SK-N-SH (cell line): ENCODE data around the gene ACOT7. TPM values are rescaled to one million over a fixed set of nuclear protein-coding genes. Genes with fewer than 3 reads are reported as not detected.
A peak's percentile ranks its signal among the peaks of the same experiment; 100 is the strongest.

Experiments used
- CTCF ChIA-PET: fragments of 300-600, 350-600 bp; formaldehyde crosslinking; extraction: SDS; loops from one replicate; lab custom pipeline; 2021; lab: Yijun Ruan, JAX
- POLR2A ChIA-PET: fragments of 350-600 bp; sonication (Branson Sonifier 250); formaldehyde crosslinking; extraction: SDS; loops from one replicate; lab custom pipeline; 2020; ENCODE audit warnings: antibody characterized with exemption, inconsistent platforms; lab: Yijun Ruan, JAX
- DNase-seq: peaks from one replicate; pipeline ENCODE4 v3.0.0; 2012
- H2AFZ ChIP-seq: fragments of 200-600 bp; sonication (generic); 2 replicates; pipeline ENCODE4 v1.8.1; 2016; ENCODE audit warnings: antibody characterized with exemption, mild to moderate bottlenecking, low read depth
- H3F3A ChIP-seq: fragments of 200-600 bp; sonication (generic); replicated peaks from 2 replicates; pipeline ENCODE3; 2016; ENCODE audit warnings: antibody characterized with exemption, mild to moderate bottlenecking; ENCODE audit not compliant: insufficient read depth
- H3K27ac ChIP-seq, 2 experiments: fragments of 200-500 bp in 1 of 2; fragments of 200-600 bp in 1 of 2; sonication (Bioruptor generic) in 1 of 2; sonication (generic), shearing (Covaris generic) in 1 of 2; 2 replicates each; pipeline versions ENCODE4 v1.5.1 to v1.6.1; 2014 to 2016; ENCODE audit warnings: low read depth in 2 of 2, inconsistent platforms in 1 of 2, low read length in 1 of 2, mild to moderate bottlenecking in 1 of 2, mixed read lengths in 1 of 2
- H3K27me3 ChIP-seq: fragments of 200-600 bp; sonication (generic), shearing (Covaris generic); 2 replicates; pipeline ENCODE4 v1.6.1; 2016; ENCODE audit warnings: mixed run types; ENCODE audit not compliant: insufficient read depth
- H3K36me3 ChIP-seq, 2 experiments: fragments of 200-500 bp in 1 of 2; fragments of 200-600 bp in 1 of 2; sonication (Bioruptor generic) in 1 of 2; sonication (generic) in 1 of 2; replicated peaks in 1 of 2; 2 replicates each; pipeline versions ENCODE3 to v1.5.1; 2014 to 2016; ENCODE audit warnings: low read length in 1 of 2, mild to moderate bottlenecking in 1 of 2; ENCODE audit not compliant: insufficient read depth in 2 of 2, control insufficient read depth in 1 of 2
- H3K4me1 ChIP-seq, 2 experiments: fragments of 200-500 bp in 1 of 2; fragments of 200-600 bp in 1 of 2; sonication (Bioruptor generic) in 1 of 2; sonication (generic), shearing (Covaris generic) in 1 of 2; 2 replicates each; pipeline versions ENCODE4 v1.5.1 to v1.6.1; 2014 to 2016; ENCODE audit warnings: low read depth in 1 of 2, low read length in 1 of 2, mixed run types in 1 of 2; ENCODE audit not compliant: insufficient read depth in 2 of 2, control insufficient read depth in 1 of 2
- H3K4me2 ChIP-seq: fragments of 200-600 bp; sonication (generic), shearing (Covaris generic); 2 replicates; pipeline ENCODE4 v1.6.1; 2017; ENCODE audit warnings: mixed run types
- H3K4me3 ChIP-seq, 2 experiments: fragments of 200-500 bp in 1 of 2; fragments of 200-600 bp in 1 of 2; sonication (Bioruptor generic) in 1 of 2; sonication (generic), shearing (Covaris generic) in 1 of 2; 2 replicates each; pipeline versions ENCODE4 v1.5.1 to v1.8.1; 2014 to 2016; ENCODE audit warnings: low read depth in 2 of 2, inconsistent platforms in 1 of 2, low read length in 1 of 2, mild to moderate bottlenecking in 1 of 2, mixed read lengths in 1 of 2, moderate library complexity in 1 of 2
- H3K79me2 ChIP-seq: fragments of 200-600 bp; sonication (generic); 2 replicates; pipeline ENCODE4 v1.8.1; 2017; ENCODE audit warnings: mild to moderate bottlenecking; ENCODE audit not compliant: insufficient read depth
- H3K9ac ChIP-seq: fragments of 200-600 bp; sonication (generic); 2 replicates; pipeline ENCODE4 v1.6.1; 2017; ENCODE audit warnings: mixed run types
- H3K9me2 ChIP-seq: fragments of 200-600 bp; sonication (generic); 2 replicates; pipeline ENCODE4 v1.6.1; 2017; ENCODE audit warnings: mixed run types
- H3K9me3 ChIP-seq: fragments of 200-600 bp; sonication (generic); 2 replicates; pipeline ENCODE4 v1.6.1; 2017; ENCODE audit warnings: mixed run types, mild to moderate bottlenecking, moderate library complexity
- H4K20me1 ChIP-seq: fragments of 200-600 bp; sonication (generic); 2 replicates; pipeline ENCODE4 v1.6.1; 2017; ENCODE audit warnings: mild to moderate bottlenecking, mixed run types; ENCODE audit not compliant: insufficient read depth
- EP300 ChIP-seq, 2 experiments: IDR thresholded peaks; 2 replicates each; pipeline versions ENCODE4 v1.4.0 to v1.6.1; 2012; ENCODE audit warnings: borderline replicate concordance in 1 of 2, low read depth in 1 of 2, low read length in 1 of 2
- FOSL2 ChIP-seq: IDR thresholded peaks from 2 replicates; pipeline ENCODE4 v1.4.0; 2012; ENCODE audit warnings: low read depth, mild to moderate bottlenecking, moderate library complexity, borderline replicate concordance
- FOXJ3 ChIP-seq: sonication (generic); formaldehyde crosslinking; IDR thresholded peaks from 2 replicates; pipeline ENCODE4 v1.5.1; 2020; ENCODE audit warnings: mild to moderate bottlenecking, missing genetic modification reagents
- GABPA ChIP-seq: IDR thresholded peaks from 2 replicates; pipeline ENCODE4 v1.4.0; 2012; ENCODE audit warnings: low read depth, mild to moderate bottlenecking
- GATA2 ChIP-seq: sonication (generic); formaldehyde crosslinking; IDR thresholded peaks from 2 replicates; pipeline ENCODE4 v1.5.0; 2020; ENCODE audit warnings: mild to moderate bottlenecking, missing genetic modification reagents
- MEF2A ChIP-seq: IDR thresholded peaks from 2 replicates; pipeline ENCODE4 v1.4.0; 2012; ENCODE audit warnings: low read depth, borderline replicate concordance
- POLR2AphosphoS5 ChIP-seq: IDR thresholded peaks from 2 replicates; pipeline ENCODE4 v1.6.1; 2012; ENCODE audit warnings: low read depth, low read length
- RCOR1 ChIP-seq: fragments of 150-350 bp; IDR thresholded peaks from 2 replicates; pipeline ENCODE4 v1.6.1; 2017; ENCODE audit warnings: antibody characterized with exemption, low read length
- RXRA ChIP-seq: IDR thresholded peaks from 2 replicates; pipeline ENCODE4 v1.4.0; 2012; ENCODE audit warnings: low read depth, mild to moderate bottlenecking, borderline replicate concordance
- SMC3 ChIP-seq: IDR thresholded peaks from 2 replicates; pipeline ENCODE4 v1.6.1; 2012; ENCODE audit warnings: low read depth, low read length, improper control_type of control experiment
- TAF1 ChIP-seq: IDR thresholded peaks from 2 replicates; pipeline ENCODE4 v1.6.1; 2012; ENCODE audit warnings: low read depth, mild to moderate bottlenecking, low read length, moderate library complexity, borderline replicate concordance
- ZBTB33 ChIP-seq: IDR thresholded peaks from 2 replicates; pipeline ENCODE4 v1.4.0; 2012; ENCODE audit warnings: low read depth, borderline replicate concordance
- WGBS: methylation state at CpG from one replicate; pipeline ENCODE4 v1.1.6; 2017; ENCODE audit warnings: low lambda C conversion rate; 5-methylcytosine and 5-hydroxymethylcytosine counted together
- polyA plus RNA-seq, 3 experiments: library from polyadenylated mRNA; depleted of rRNA; stranded (reverse); fragments of >200 nt; gene quantifications; 2 replicates each; pipeline ENCODE4 v1.2.3, GENCODE V29; 2012
- TF ChIP-seq, protein P1 (sequence below): IDR thresholded peaks from 2 replicates; pipeline ENCODE4; 2012
- TF ChIP-seq, protein P2 (sequence below): fragments of 150-350 bp; IDR thresholded peaks from 2 replicates; pipeline ENCODE4 v1.6.1; 2017; ENCODE audit warnings: antibody characterized with exemption, low read length, low read depth, borderline replicate concordance
- TF ChIP-seq, protein P3 (sequence below): IDR thresholded peaks from 2 replicates; pipeline ENCODE4 v1.4.0; 2012; ENCODE audit warnings: low read depth, borderline replicate concordance
- TF ChIP-seq, protein P4 (sequence below): IDR thresholded peaks from 2 replicates; pipeline ENCODE4 v1.6.1; 2012; ENCODE audit warnings: mild to moderate bottlenecking, low read depth, low read length, moderate library complexity

Gene ACOT7
- polyA plus RNA-seq, 1 of the 3 experiments (the other 2 are of a cell fraction), result 289 TPM

- WGBS, result 59% methylated on average over 7 of the region's 10 CpGs
- H3K27ac ChIP-seq, result peak overlapping the region; percentile 69 to 79
- no peak overlapping the region for H2AFZ ChIP-seq
- H3K9ac ChIP-seq, result no peak overlapping the region
- no peak overlapping the region for H3K4me3 ChIP-seq
- ChIA-PET CTCF (interaction anchor here (0.7 to 11.1 kb wide), 21 partner anchors 8 to 120 kb away, joined by 3 to 123 read pairs (median 5); partner anchors contain the start of gene ACOT7), POLR2A (interaction anchor here (1.2 kb wide), 1 partner anchor 8 kb away, joined by 3 read pairs; no protein-coding TSS in a partner anchor)
- no peaks in the 10 kb centered on the region for H3K9me3 ChIP-seq
- no peaks in the 10 kb centered on the region for H3K27me3 ChIP-seq
- H3K79me2 ChIP-seq, result peaks cover 56% of the 10 kb centered on the region; the same call in 1 of the 2 replicates
- H3K4me2 ChIP-seq, result peak overlapping the region; percentile 80; the same call in 1 of the 2 replicates
- peaks cover 10 to 74% of the 10 kb centered on the region in 2 experiments for H3K4me1 ChIP-seq
- H4K20me1 ChIP-seq, result 0 out of 2 replicates have a peak, but pooled peaks cover 15% of the 10 kb centered on the region
- no peaks in the 10 kb centered on the region for H3K36me3 ChIP-seq
- no peak for TF ChIP-seq RCOR1
- TF ChIP-seq SMC3, result no peak
- TF ChIP-seq POLR2AphosphoS5, result no peak
- no peak for TF ChIP-seq FOXJ3 (CRISPR knock-in tag)
- TF ChIP-seq, protein P1, sequence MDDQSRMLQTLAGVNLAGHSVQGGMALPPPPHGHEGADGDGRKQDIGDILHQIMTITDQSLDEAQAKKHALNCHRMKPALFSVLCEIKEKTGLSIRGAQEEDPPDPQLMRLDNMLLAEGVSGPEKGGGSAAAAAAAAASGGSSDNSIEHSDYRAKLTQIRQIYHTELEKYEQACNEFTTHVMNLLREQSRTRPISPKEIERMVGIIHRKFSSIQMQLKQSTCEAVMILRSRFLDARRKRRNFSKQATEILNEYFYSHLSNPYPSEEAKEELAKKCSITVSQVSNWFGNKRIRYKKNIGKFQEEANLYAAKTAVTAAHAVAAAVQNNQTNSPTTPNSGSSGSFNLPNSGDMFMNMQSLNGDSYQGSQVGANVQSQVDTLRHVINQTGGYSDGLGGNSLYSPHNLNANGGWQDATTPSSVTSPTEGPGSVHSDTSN, result no peak
- TF ChIP-seq, protein P2, sequence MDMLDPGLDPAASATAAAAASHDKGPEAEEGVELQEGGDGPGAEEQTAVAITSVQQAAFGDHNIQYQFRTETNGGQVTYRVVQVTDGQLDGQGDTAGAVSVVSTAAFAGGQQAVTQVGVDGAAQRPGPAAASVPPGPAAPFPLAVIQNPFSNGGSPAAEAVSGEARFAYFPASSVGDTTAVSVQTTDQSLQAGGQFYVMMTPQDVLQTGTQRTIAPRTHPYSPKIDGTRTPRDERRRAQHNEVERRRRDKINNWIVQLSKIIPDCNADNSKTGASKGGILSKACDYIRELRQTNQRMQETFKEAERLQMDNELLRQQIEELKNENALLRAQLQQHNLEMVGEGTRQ, result no peak
- no peak for TF ChIP-seq ZBTB33
- TF ChIP-seq, protein P3, sequence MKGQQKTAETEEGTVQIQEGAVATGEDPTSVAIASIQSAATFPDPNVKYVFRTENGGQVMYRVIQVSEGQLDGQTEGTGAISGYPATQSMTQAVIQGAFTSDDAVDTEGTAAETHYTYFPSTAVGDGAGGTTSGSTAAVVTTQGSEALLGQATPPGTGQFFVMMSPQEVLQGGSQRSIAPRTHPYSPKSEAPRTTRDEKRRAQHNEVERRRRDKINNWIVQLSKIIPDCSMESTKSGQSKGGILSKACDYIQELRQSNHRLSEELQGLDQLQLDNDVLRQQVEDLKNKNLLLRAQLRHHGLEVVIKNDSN, result no peak
- TF ChIP-seq FOSL2, result no peak
- no peak for TF ChIP-seq GABPA
- TF ChIP-seq, protein P4, sequence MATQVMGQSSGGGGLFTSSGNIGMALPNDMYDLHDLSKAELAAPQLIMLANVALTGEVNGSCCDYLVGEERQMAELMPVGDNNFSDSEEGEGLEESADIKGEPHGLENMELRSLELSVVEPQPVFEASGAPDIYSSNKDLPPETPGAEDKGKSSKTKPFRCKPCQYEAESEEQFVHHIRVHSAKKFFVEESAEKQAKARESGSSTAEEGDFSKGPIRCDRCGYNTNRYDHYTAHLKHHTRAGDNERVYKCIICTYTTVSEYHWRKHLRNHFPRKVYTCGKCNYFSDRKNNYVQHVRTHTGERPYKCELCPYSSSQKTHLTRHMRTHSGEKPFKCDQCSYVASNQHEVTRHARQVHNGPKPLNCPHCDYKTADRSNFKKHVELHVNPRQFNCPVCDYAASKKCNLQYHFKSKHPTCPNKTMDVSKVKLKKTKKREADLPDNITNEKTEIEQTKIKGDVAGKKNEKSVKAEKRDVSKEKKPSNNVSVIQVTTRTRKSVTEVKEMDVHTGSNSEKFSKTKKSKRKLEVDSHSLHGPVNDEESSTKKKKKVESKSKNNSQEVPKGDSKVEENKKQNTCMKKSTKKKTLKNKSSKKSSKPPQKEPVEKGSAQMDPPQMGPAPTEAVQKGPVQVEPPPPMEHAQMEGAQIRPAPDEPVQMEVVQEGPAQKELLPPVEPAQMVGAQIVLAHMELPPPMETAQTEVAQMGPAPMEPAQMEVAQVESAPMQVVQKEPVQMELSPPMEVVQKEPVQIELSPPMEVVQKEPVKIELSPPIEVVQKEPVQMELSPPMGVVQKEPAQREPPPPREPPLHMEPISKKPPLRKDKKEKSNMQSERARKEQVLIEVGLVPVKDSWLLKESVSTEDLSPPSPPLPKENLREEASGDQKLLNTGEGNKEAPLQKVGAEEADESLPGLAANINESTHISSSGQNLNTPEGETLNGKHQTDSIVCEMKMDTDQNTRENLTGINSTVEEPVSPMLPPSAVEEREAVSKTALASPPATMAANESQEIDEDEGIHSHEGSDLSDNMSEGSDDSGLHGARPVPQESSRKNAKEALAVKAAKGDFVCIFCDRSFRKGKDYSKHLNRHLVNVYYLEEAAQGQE, result no peak
- no peak for TF ChIP-seq MEF2A
- no peak for TF ChIP-seq EP300 (IDR thresholded peaks at IDR 0.05; ENCODE audit: borderline replicate concordance in 1 of 2, low read depth in 1 of 2, low read length in 1 of 2)
- TF ChIP-seq TAF1, result no peak
- no peak for TF ChIP-seq RXRA
- no peak for TF ChIP-seq GATA2 (CRISPR knock-in tag)
- DNase-seq, result peak; percentile 75
- H3K9me2 ChIP-seq, result no peaks in the 10 kb centered on the region
- peaks cover 4% of the 10 kb centered on the region for H3F3A ChIP-seq
These were observed 34.8 kb downstream of the ACOT7 start for GRCh38 chr1:6358757-6359201.
